Measurements from ENCODE around the gene HAX1. TPM values are rescaled to one million over a fixed set of nuclear protein-coding genes. Genes with fewer than 3 reads are reported as not detected.
A peak's percentile ranks its signal among the peaks of the same experiment; 100 is the strongest.
"Not testable (repeated sequence)": the region's sequence is repeated elsewhere in the genome, so short reads cannot be mapped to it uniquely, and the experiment has no call there.

Gene HAX1
- total RNA-seq, 1 donor, result 141 TPM

- DNase-seq (ENCODE audit: low read depth), result peak; percentile 32
- TF ChIP-seq, protein P1, sequence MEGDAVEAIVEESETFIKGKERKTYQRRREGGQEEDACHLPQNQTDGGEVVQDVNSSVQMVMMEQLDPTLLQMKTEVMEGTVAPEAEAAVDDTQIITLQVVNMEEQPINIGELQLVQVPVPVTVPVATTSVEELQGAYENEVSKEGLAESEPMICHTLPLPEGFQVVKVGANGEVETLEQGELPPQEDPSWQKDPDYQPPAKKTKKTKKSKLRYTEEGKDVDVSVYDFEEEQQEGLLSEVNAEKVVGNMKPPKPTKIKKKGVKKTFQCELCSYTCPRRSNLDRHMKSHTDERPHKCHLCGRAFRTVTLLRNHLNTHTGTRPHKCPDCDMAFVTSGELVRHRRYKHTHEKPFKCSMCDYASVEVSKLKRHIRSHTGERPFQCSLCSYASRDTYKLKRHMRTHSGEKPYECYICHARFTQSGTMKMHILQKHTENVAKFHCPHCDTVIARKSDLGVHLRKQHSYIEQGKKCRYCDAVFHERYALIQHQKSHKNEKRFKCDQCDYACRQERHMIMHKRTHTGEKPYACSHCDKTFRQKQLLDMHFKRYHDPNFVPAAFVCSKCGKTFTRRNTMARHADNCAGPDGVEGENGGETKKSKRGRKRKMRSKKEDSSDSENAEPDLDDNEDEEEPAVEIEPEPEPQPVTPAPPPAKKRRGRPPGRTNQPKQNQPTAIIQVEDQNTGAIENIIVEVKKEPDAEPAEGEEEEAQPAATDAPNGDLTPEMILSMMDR (IDR thresholded peaks at IDR 0.05; ENCODE audit: insufficient read depth, low read length), result no peak
- peak overlapping the region; percentile 99 for H3K4me3 ChIP-seq (ENCODE audit: low read depth, low read length)
Measured at GRCh38 chr1:154272999-154273563, 652 bp downstream of the HAX1 start.

- no peak for DNase-seq (ENCODE audit: low read depth)
- H3K4me3 ChIP-seq (ENCODE audit: low read depth, low read length), result no peak overlapping the region
- TF ChIP-seq, protein P1 (IDR thresholded peaks at IDR 0.05; ENCODE audit: insufficient read depth, low read length), result peak; percentile 27
Measured at GRCh38 chr1:154276797-154277196, 4.4 kb downstream of the HAX1 start.

- not testable (repeated sequence) for DNase-seq (ENCODE audit: low read depth)
Measured at GRCh38 chr1:154287591-154287990, 15.2 kb downstream of the HAX1 start.

GRCh38 chr1:154288661-154289060 is 16.2 kb downstream of the HAX1 start:
- DNase-seq (ENCODE audit: low read depth), result no peak
- no peak overlapping the region for H3K4me3 ChIP-seq (ENCODE audit: low read depth, low read length)
- TF ChIP-seq, protein P1 (IDR thresholded peaks at IDR 0.05; ENCODE audit: insufficient read depth, low read length), result no peak

More at GRCh38 chr1:154287591-154287990, 15.2 kb downstream of the HAX1 start:
- H3K4me3 ChIP-seq (ENCODE audit: low read depth, low read length), result not testable (repeated sequence)

- no peak overlapping the region for H3K4me3 ChIP-seq (ENCODE audit: low read depth, low read length)
- TF ChIP-seq, protein P1 (IDR thresholded peaks at IDR 0.05; ENCODE audit: insufficient read depth, low read length), result no peak
- DNase-seq (ENCODE audit: low read depth), result no peak
Measured at GRCh38 chr1:154290921-154291320, 18.5 kb downstream of the HAX1 start.

- no peak for DNase-seq (ENCODE audit: low read depth)
- TF ChIP-seq, protein P1 (IDR thresholded peaks at IDR 0.05; ENCODE audit: insufficient read depth, low read length), result no peak
- H3K4me3 ChIP-seq (ENCODE audit: low read depth, low read length), result no peak overlapping the region
Measured at GRCh38 chr1:154295408-154296235, 23.2 kb downstream of the HAX1 start.

DNA sequence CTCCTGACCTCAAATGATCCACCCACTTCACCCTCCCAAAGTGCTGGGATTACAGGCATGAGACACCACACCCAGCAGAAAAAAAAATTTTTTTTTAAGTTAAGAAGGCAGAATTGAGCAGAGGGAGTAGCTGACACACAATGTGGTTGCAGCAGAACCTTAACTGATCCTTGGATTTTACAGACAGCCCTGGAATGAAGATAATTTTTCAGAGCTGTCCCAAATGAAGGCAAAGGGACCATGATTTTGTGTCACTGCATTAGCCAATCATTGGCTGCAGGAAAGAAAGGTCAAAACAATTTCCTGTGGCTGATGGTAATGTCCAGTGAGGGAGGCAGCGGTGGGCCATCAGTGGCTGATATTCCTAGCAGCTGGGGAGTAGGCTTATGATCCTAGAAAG is 29.2 kb downstream of the HAX1 start:
- H3K4me3 ChIP-seq (ENCODE audit: low read depth, low read length), result no peak overlapping the region
- DNase-seq (ENCODE audit: low read depth), result no peak
- TF ChIP-seq, protein P1 (IDR thresholded peaks at IDR 0.05; ENCODE audit: insufficient read depth, low read length), result no peak
